HL-60/S4 treated with phorbol 12-myristate 13-acetate at 8.2 ng/mL for 4 days and 3 days (cell line): ENCODE results near the gene TCF3.
"Not testable (repeated sequence)": the region's sequence is repeated elsewhere in the genome, so short reads cannot be mapped to it uniquely, and the experiment has no call there.

Source experiments
- in situ Hi-C: fragments of 300-500 bp; cut with MboI; formaldehyde crosslinking; loops from 2 replicates; pipeline ENCODE4 v1.15.0; 2022; ENCODE audit warnings: low sequenced_read_pairs

TCF3 gene

DNA sequence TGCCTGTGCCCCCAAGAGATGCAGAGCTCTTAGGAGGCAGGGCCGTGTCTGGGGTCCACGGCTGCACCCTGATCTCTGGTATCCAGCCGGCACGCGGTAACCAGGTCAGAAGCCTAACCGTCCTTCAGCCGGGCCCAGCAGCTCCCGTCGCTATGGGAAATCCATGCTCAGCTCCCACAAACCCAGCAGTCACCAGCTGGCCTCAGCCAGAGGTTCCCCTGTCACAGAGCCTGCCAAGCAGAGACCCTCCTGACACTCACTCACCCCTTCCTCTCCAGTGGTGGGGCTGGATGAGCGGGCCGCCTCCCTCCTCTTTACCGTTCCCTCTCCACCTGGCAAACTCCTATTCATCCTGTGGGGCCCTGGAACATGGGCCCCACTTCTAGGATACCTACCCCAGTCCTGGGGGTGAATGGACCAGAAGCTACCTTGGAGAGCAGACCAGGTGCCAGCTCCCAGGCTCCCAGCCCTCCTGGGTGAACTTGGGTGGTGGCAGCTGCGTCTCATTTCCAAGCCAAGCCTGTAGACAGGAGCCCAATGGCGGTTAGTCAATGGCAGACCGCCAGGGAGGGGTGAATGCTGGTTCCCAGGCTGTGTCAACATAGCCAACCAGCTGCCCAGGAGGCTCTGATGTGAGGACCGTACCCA lies 21.4 kb upstream of the TCF3 start:
- in situ Hi-C loops = loop anchor here (10.0 kb wide), 2 partner anchors 101 to 131 kb away; no protein-coding TSS in a partner anchor

DNA sequence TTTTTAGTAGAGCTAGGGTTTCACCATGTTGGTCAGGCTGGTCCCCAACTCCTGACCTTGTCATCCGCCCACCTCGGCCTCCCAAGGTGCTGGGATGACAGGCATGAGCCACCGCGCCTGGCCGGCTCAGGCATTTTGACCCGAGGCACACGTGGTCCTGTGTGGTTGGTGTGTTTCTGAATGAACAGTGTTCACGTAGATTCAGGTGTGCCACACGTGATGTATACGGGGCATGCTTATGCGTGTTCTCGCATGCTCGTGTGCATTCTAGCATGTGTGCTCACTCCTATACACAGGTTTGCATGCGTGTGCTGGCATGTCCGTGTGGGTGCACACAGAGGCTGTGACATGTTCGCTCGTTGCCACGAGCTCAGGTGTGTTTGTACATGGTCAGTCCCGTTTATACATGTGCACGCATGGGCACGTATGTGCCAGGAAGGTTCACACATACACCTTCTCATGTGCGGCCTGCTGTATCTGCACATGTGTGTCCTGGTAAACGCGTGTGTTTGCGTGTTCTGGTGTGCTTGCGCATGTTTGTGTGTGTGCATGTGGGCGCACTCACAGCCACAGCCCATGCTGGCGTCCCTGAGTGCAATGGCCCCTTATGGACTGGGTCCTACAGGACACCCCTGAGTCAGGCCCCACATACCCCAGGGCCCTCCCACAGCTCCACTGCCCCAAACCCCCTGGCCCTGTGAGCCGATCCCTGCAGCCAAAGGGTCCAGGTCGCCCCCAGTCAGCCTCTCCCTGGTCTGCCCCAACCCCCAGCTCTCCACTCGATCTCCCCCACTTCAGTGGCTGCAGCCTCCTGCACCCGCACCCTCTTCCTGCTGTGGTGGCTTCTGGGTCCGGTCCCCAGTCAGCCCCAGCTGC lies 20.6 kb upstream of the TCF3 start:
- in situ Hi-C loops = loop anchor here (10.0 kb wide), 2 partner anchors 102 to 132 kb away; no protein-coding TSS in a partner anchor

DNA sequence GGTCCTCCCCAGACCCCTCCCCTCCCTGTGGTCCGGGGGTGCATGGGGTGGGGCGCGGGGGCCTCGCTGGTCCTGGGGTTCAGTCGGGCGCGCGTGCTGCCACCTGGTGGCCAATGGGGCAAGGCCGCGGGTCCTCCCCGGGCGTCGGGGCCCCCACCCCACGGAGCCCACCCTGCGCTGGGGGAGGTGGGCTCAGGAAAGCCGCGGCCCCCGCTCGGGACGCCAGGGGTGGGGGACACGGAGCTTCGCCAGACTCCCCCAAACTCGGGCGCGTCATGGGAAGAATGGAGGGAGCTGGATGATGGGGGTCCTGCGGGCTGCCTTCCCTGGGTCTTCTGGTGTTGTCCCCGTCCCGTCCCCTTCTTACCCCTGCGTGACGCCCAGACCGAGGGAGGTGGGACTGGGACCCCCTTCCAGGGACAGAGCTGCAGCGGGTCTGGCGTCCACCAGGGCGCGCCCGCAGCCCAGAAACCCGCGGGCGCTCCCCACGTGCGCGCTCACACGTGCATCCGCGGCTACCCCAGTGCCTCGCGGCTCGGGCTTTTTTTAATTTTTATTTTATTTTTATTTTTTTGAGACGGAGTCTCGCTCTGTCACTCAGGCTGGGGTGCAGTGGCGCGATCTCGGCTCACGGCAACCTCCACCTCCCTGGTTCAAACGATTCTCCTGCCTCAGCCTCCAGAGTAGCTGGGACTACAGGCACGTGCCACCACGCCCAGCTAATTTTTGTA lies 19.8 kb upstream of the TCF3 start:
- in situ Hi-C loops = loop anchor here (10.0 kb wide), 2 partner anchors 103 to 133 kb away; no protein-coding TSS in a partner anchor

DNA sequence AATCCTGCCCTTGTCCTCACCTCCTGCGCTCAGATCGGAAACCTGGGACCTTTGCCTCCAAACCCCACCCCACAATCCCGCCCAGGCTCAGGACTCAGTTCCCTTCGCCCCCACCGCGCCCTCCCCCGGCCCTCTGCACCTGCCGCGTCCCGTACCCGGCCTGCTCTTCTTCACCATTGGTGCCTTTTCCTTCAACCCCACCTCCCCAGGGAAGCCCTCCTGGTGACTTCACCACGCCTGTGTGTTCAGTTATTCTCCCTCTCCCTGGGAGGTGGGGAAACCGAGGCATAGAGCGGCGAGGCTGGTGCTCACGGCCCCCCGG lies 19.3 kb upstream of the TCF3 start:
- in situ Hi-C loops = loop anchor here (10.0 kb wide), 2 partner anchors 103 to 133 kb away; no protein-coding TSS in a partner anchor

DNA sequence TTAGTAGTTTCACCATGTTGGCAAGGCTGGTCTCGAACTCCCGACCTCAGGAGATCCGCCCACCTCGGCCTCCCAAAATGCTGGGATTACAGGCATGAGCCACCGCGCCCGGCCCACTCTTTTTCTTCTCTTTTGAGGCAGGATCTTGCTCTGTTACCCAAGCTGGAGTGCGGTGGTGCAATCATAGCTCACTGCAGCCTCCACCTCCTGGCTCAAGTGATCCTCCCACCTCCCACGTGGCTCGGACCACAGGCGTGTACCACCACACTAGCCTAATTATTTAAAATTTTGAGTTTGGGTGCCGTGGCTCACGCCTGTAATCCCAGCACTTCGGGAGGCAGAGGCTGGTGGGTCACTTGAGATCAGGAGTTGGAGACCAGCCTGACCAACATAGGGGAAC lies 18.3 kb upstream of the TCF3 start:
- in situ Hi-C loops = loop anchor here (10.0 kb wide), 2 partner anchors 104 to 134 kb away; no protein-coding TSS in a partner anchor

DNA sequence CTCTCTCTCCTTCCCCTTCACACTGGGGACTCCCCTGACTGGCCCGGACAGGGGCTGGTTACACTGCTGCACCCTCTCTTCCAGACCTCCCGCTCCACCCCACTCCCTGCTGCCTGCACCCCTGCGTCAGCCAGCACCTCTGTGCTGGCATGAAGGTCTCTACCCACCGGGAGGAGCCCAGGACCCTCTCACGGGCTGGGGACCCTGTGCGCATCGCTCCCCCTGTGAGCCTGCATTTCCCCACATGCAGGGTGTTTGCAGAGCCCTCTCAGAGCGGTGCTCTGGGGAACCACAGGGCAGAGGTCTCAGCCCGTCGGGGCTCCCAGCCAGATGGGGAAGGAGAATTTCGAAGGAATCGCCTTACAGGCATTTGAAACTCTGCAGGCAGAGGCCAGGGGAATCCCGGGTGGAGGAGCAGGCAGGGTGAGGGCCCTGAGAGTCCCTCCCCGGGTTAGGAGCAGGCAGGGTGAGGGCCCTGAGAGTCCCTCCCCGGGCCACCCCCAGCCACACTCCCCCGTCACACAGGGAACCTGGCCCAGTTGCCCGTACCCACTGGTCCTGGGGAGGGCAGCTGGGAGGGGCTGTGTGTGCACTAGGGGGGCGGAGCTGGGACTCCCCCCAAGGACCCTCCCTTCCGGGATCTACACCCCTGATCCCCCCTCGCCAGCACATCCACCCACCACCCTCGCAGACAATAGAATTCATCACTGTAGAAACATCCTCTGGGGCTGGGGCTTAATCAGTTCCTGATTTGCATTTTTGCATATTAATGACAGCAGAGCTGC lies 16.3 kb upstream of the TCF3 start:
- in situ Hi-C loops = no loop called here

DNA sequence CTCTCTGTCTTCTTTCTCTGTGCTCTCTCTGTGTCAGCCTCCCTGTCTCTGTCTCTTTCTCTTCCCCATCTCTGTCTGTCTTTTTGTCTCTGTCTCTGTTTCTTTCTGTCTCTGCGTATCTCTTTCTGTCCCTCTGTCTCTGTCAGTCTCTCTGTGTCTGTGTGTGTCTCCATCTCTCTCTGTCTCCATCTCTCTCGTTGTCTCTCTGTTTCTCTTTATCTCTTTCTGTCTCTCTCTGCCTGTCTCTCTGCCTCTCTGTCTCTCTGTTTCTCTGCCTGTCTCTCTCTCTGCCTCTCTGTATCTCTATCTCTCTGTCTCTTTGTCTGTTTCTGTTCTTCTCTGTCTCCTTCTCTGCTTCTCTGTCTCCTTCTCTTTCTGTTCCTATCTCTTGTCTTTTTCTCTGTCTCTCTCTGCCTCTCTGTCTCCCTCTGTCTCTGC lies 15.7 kb upstream of the TCF3 start:
- in situ Hi-C loops = no loop called here

DNA sequence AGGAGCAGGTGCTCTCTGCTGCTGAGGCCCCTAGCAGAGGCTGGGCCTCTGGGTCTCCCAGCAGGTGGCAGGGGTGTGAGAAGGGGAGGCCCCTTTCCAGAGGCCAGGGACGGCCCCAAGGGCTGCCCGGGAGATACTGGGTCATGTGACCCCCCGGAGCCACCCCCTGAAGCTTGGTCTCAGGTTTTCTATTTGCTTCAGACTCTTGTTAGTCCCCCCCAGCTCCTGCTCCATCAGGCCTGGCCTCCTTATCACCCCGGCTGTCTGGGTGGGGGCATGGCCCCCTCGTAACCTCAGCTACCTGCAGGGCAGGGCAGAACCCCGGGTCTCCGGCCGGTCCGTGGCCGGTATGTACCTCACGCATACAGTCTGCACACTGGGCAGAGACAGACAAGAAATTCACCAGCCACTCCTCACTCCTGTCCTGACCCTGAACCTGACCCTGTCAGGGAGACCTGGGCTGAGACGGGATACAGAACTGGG lies 13.2 kb upstream of the TCF3 start:
- in situ Hi-C loops = no loop called here

DNA sequence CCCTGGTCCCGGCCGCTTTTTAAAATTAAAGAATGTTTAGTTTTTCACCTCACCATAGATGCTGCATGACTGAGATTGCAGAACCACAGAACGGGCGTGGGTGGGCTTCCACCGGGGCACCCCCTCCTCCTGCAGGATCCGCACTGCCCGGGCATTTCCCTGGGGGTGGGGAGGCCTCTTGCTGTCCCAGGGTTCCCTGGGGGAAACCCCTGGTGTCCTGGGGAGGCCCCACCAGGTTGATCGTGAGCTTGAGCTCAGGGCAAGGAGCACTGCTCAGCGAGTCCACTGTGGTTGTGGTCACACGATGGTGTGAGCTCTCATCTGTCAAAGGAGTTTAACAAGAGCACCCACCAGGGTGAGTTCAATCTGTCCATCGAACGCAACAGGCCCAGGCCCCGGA lies 11.4 kb upstream of the TCF3 start:
- in situ Hi-C loops = no loop called here

DNA sequence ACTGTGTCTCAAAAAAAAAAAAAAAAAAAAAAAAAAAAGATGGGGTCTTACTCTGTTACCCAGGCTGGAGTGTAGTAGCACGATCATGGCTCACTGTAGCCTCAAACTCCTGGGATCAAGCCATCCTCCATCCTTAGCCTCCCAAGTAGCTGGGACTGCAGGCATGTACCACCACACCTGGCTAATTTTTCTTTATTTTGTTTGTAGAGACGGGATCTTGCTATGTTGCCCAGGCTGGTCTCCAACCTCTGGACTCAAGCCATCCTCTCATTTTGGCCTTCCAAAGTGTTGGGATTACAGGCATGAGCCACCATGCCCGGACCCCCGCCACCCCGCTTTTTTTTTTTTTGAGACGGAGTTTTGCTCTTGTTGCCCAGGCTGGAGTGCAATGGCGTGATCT lies 10.8 kb upstream of the TCF3 start:
- in situ Hi-C loops = not testable (repeated sequence)

DNA sequence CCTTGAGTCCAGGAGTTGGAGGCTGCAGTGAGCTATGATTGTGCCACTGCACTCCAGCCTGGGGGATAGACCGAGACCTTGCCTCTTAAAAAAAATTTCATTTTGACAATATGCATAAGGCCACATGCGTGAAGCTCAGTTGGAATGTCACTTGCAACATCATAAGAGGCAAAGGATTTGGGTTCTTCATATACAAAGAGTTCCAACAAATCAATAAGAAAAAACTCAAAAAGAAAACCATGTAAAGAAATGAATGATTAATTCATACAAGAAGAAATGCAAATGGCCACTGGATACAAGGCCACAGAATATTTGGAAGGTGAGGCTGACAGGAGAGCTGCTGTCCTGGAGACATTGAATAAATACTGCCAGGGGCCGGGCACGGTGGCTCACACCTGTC lies 9.6 kb upstream of the TCF3 start:
- in situ Hi-C loops = no loop called here

DNA sequence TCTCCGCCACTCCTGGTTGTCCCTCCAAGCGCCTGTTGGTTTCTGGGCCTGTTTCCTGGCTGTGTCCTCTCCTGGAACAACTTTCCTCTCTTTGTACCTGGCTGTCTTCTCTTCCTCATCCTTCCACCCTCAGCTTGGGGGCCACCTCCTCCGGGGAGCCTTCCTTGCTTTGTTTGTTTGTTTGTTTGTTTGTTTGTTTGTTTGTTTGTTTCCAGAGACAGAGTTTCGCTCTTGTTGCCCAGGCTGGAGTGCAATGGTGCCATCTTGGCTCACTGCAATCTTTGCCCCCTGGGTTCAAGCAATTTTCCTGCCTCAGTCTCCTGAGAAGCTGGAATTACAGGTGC lies 6.6 kb upstream of the TCF3 start:
- in situ Hi-C loops = no loop called here

DNA sequence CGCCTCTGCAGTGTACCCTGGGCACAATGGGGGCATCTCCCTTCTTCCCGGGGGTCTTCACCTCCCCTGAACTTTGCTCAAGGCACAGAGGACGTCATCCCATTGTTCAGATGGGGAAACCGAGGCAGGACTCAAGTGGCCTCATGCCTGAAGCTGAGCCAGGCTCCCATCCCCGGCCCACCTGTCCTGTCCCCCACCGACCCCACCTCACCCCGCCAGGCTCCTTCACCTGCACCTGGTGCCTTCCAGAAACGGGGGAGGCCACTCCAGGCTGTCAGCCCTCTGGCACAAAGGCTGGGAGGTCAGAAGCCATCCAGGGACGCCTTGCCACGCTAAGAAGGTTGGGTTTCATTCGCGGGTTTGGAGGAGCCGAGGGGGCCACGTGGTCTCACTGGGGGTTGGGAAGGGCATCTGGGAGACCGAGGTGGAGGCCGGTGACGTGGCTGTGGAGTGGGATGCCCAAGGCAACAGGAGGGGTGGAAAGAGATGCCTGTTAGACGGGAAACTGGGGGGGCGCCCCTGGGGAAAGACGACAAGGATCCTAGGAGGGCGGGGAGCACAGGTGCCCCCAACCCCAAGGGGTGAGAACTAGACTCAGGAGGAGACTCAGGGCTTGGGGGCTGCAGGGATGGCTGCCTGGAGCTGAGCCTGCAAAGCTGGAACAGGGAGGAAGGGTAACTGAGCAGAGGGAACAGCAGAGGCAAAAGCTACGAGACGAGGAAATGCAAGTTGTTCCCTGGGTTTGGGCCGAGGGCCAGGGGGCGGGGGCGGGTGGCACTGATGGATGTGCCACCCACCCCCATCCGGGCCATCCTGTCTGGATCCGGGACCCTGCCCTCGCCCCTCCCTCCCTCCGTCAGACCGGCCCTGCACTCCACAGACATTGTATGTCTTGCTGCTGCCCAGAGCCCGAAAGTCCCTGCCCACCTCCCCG lies 6.0 kb upstream of the TCF3 start:
- in situ Hi-C loops = no loop called here

DNA sequence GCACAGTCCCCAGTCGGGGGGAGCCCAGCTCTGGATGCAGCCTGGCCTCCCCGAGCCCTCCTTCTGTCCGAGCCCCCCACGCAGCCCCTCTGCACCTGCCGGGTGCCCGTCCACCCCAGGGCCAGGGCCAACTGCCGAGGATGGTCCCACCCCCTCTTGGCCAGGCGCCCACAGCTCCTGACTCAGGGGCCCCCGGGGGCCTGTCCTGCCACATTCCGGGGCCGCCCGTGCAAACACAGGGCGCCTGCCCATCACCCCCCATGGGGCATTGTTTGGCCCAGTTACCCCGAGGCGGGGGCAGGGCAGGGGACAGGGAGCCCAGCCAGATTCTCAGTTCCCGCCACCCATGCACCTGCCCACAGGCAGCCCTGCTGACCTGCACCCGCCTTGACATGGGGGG lies 5.3 kb upstream of the TCF3 start:
- in situ Hi-C loops = no loop called here

DNA sequence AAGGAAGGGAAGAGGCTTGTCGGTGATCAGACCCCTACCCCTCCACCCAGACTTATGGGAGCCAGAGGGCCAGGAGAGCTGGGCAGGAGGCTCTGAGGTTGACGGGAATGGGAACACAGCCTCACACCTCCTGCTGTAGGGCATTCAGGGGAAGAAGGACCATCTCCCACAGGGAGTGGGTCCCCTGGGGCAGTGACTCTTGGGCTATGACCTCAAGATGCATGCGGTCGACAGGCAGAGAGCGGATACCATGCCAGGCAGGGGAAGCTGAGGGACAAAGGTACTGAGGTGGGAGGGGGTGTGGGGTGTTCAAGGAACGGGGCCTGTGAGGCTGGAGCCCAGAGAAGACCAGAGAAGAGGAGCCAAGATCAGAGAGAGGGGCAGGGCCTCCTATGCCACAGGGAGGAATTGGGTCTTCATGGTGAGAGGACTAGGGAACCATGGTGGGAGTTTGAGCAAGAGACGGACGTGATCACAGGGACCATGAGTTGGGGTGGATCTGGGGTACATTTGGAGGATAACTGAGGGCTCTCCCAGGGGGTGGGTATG lies 4.6 kb upstream of the TCF3 start:
- in situ Hi-C loops = no loop called here

DNA sequence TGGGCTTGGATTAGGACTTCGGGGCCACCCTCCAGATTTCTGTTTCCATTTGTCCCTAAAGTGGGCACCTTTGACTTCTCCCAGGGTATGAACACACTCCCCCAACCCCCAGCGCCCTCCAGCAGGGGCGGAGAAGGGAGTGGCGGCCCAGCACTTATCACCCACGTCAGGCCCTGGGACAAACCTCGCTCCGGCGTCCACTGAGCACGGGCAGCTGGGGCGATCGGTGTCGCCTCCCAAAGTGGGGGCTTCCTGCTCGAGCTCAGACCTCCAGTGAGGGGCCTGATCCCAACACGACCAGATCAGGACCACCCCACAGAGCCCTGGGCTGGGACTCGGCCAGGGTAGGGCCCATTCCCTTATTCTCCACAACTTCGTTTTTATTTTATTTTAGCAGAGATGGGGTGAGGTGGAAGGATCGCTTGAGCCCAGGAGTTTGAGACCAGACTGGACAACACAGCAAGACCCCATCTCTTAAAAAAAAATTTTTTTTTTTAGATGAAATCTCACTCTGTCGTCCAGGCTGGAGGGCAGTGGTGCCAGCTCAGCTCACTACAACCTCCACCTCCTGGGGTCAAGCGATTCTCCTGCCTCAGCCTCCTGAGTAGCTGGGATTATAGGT lies 3.7 kb upstream of the TCF3 start:
- in situ Hi-C loops = no loop called here

DNA sequence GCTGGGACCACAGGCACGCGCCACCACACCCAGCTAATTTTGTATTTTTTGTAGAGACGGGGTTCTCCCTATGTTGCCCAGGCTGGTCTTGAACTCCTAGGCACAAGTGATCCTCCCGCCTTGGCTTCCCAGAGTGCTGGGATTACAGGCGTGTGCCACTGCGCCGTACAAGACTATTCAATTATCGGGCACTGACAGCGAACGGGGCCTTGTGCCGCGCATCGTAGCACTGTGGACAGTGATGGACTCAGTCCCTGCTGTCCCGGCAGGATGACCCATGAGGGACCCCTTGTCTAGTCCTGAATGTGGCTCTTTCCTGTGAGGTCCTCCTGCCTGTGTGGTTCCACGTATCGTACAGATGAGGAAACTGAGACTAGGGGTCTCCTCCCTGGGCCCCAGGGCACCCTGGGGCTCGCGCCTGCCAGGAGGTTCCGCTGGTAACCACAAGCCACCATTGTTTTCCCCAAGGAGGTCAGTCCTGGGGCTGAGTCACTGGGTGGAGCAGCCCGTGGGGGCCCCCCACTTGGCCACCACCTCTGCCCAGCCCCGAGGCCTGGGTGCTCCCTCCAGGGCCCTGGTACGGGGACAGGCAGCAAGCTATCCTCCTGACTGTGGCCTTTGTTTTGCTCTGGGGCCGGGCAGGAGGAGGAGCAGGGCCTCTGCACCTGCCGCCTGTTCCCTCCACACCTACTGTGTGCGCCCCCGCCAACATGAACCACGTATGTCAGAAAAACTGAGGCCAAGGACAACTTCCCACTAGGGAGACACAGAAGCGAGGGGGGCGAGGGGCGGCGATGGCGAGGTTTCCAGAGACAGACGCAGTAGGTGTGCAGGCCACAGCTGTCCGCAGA lies 2.9 kb upstream of the TCF3 start:
- in situ Hi-C loops = no loop called here
